Ascending aorta (tissue), 2 donors: Measurements from ENCODE around the gene ACAA2. TPM values are rescaled to one million over a fixed set of nuclear protein-coding genes. Genes with fewer than 3 reads are reported as not detected.

Source experiments
- DNase-seq, 2 donors: peaks; one replicate each; pipeline ENCODE4 v3.0.0-alpha.2; 2019; ENCODE audit warnings: low spot score in 2 of 2
- H3K27ac ChIP-seq, 2 donors: fragments of 200-600 bp; sonication (generic); one replicate each; pipeline ENCODE4 v1.5.1; 2016 to 2017; ENCODE audit warnings: mild to moderate bottlenecking in 1 of 2
- H3K27me3 ChIP-seq: fragments of 200-600 bp; sonication (generic); one replicate; pipeline ENCODE4 v1.5.1; 2017
- H3K36me3 ChIP-seq, 2 donors: fragments of 200-600 bp; sonication (generic); one replicate each; pipeline ENCODE4 v1.5.1; 2016
- H3K4me1 ChIP-seq, 2 donors: fragments of 200-600 bp; sonication (generic); one replicate each; pipeline ENCODE4 v1.5.1; 2016 to 2017; ENCODE audit warnings: mild to moderate bottlenecking in 1 of 2
- H3K4me3 ChIP-seq, 2 donors: fragments of 200-600 bp; sonication (generic); one replicate each; pipeline ENCODE4 v1.5.1; 2016 to 2017; ENCODE audit warnings: mild to moderate bottlenecking in 1 of 2
- H3K9me3 ChIP-seq, 2 donors: fragments of 200-600 bp; sonication (generic); one replicate each; pipeline ENCODE4 v1.5.1; 2016
- intact Hi-C: fragments of 100-400 bp; cut with DNase I; formaldehyde crosslinking; loops from one replicate; pipeline ENCODE4 v1.15.1; 2023
- total RNA-seq: library from RNA; depleted of rRNA; stranded (reverse); fragments of >200 nt; gene quantifications from one replicate; pipeline ENCODE4 v1.1.0, GENCODE V29; 2016
- TF ChIP-seq, protein P1 (sequence below), 3 experiments: fragments of 200-600 bp in 2 of 3; fragments of 450-650 bp in 1 of 3; sonication (generic) in 2 of 3; IDR thresholded peaks; one replicate each; pipeline ENCODE4 v1.5.1; 2016 to 2019; ENCODE audit warnings: antibody characterized with exemption in 3 of 3, mild to moderate bottlenecking in 1 of 3, moderate library complexity in 1 of 3

Gene ACAA2
- total RNA-seq, 1 donor from 2014 or later: 33.4 TPM

GRCh38 chr18:49858309-49859020 is 45.1 kb upstream of the ACAA2 start:
- Histone ChIP-seq H3K9me3 (no peaks in the 10 kb centered on the region), H3K4me1 (no peaks in the 10 kb centered on the region), H3K36me3 (no peaks in the 10 kb centered on the region), H3K27me3 (no peaks in the 10 kb centered on the region), H3K27ac (no peak overlapping the region), H3K4me3 (no peak overlapping the region)
- peak in 1 of 2 donors; percentile 71 for DNase-seq
- intact Hi-C loops: loop anchor here (1.0 to 5.0 kb wide), 2 partner anchors 296 to 348 kb away; partner anchors contain the start of gene LIPG
- TF ChIP-seq, protein P1, sequence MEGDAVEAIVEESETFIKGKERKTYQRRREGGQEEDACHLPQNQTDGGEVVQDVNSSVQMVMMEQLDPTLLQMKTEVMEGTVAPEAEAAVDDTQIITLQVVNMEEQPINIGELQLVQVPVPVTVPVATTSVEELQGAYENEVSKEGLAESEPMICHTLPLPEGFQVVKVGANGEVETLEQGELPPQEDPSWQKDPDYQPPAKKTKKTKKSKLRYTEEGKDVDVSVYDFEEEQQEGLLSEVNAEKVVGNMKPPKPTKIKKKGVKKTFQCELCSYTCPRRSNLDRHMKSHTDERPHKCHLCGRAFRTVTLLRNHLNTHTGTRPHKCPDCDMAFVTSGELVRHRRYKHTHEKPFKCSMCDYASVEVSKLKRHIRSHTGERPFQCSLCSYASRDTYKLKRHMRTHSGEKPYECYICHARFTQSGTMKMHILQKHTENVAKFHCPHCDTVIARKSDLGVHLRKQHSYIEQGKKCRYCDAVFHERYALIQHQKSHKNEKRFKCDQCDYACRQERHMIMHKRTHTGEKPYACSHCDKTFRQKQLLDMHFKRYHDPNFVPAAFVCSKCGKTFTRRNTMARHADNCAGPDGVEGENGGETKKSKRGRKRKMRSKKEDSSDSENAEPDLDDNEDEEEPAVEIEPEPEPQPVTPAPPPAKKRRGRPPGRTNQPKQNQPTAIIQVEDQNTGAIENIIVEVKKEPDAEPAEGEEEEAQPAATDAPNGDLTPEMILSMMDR (IDR thresholded peaks at IDR 0.05): peak; percentile 74 to 89 (median 78)

GRCh38 chr18:49857708-49858107 is 44.4 kb upstream of the ACAA2 start:
- H3K9me3 ChIP-seq: no peaks in the 10 kb centered on the region
- no peaks in the 10 kb centered on the region for H3K36me3 ChIP-seq
- H3K4me3 ChIP-seq: no peak overlapping the region
- TF ChIP-seq, protein P1 (IDR thresholded peaks at IDR 0.05): no peak
- H3K27me3 ChIP-seq: no peaks in the 10 kb centered on the region
- H3K4me1 ChIP-seq: no peaks in the 10 kb centered on the region
- intact Hi-C loops: loop anchor here (1.0 to 5.0 kb wide), 2 partner anchors 295 to 347 kb away; partner anchors contain the start of gene LIPG
- no peak overlapping the region for H3K27ac ChIP-seq
- DNase-seq: no peak

DNA sequence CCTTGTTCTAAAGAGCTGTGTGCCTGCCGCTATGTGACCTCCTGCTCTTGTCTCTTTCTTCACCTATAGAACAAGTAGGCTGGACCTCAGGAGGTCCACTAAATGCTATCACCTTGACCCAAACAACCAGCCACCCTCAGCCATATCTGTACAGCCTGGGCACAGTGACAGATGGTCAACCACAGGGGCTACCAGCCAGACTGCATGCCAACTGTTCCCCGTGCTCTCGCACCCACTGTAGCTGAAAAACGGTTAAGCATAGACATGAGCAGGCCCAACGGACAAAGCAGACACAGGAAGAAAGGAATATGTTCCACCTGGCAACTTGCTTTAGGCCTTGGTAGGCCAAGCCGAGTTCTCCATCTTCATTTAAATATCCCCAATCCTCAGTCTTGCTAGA is 43.2 kb upstream of the ACAA2 start:
- no peak for DNase-seq
- TF ChIP-seq, protein P1 (IDR thresholded peaks at IDR 0.05): no peak
- Histone ChIP-seq H3K27ac (no peak overlapping the region), H3K36me3 (no peaks in the 10 kb centered on the region), H3K4me1 (no peaks in the 10 kb centered on the region), H3K4me3 (no peak overlapping the region), H3K27me3 (no peaks in the 10 kb centered on the region), H3K9me3 (no peaks in the 10 kb centered on the region)
- intact Hi-C loops: loop anchor here (5.0 kb wide), 1 partner anchor 294 kb away; the partner anchor contains the start of gene LIPG

DNA sequence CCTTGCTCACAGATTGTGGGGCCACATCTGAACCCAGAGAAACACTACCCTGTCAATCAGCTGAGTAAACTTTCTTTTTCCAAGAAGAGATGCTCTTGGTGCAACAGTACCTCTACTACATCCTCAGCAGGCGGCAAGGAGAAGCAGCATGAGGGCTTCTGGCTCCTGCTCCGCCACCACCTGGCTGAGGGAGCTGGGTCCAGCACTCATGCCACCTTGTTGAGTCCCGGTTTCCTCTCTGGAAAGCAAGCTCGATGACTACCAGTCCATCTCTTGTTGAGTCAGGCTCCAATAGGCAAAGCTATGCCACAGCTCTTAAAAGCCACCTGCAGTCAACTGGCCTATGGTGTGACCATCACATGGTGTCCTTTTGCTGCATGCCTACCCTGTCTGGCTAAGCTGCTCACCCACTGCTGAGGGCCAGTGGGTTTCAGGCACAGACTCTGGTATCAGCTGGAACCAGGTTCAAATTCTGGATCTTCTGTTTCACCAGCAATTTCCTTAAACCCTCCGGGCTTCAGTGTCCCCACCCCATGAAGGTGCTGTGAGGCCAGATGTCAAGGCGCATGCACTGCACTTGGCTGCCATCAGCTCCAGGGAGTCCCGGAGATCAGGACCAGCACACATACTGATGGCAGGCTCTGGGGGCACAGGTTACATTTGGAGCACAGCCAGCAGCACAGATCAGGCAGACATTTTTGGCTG is 42.5 kb upstream of the ACAA2 start:
- TF ChIP-seq, protein P1 (IDR thresholded peaks at IDR 0.05): no peak
- peak in 1 of 2 donors; percentile 25 for DNase-seq
- no peaks in the 10 kb centered on the region for H3K27me3 ChIP-seq
- intact Hi-C loops: loop anchor here (5.0 kb wide), 1 partner anchor 294 kb away; the partner anchor contains the start of gene LIPG
- no peaks in the 10 kb centered on the region for H3K4me1 ChIP-seq
- no peaks in the 10 kb centered on the region for H3K9me3 ChIP-seq
- no peak overlapping the region for H3K4me3 ChIP-seq
- H3K36me3 ChIP-seq: no peaks in the 10 kb centered on the region
- H3K27ac ChIP-seq: no peak overlapping the region

- Histone ChIP-seq H3K4me1 (no peaks in the 10 kb centered on the region), H3K36me3 (no peaks in the 10 kb centered on the region), H3K4me3 (no peak overlapping the region), H3K27ac (no peak overlapping the region), H3K9me3 (no peaks in the 10 kb centered on the region), H3K27me3 (no peaks in the 10 kb centered on the region)
- DNase-seq: no peak
- TF ChIP-seq, protein P1 (IDR thresholded peaks at IDR 0.05): no peak
- intact Hi-C loops: loop anchor here (5.0 kb wide), 1 partner anchor 292 kb away; the partner anchor contains the start of gene LIPG
Measured at GRCh38 chr18:49854681-49855080, 41.3 kb upstream of the ACAA2 start.
